IPS DF 19.7 (cell line): ENCODE measurements around the gene TXNDC11.

ENCODE experiments used
- DNase-seq: peaks from one replicate; pipeline ENCODE4 v3.0.0-alpha.2; 2013; ENCODE audit warnings: low read depth, low spot score

TXNDC11 gene

GRCh38 chr16:11630046-11630767, 112.5 kb downstream of the TXNDC11 start:
- no peak for DNase-seq
